PC-3 (cell line): ENCODE data around the gene PRPF19. TPM values are rescaled to one million over a fixed set of nuclear protein-coding genes. Genes with fewer than 3 reads are reported as not detected.

Source experiments
- ATAC-seq: fragments of 200-7000 bp; cut with Tn5 transposase; 2 replicates; pipeline ENCODE4 v1.9.1; 2020; ENCODE audit warnings: mild to moderate bottlenecking, moderate library complexity
- BruUV-seq: library from RNA; stranded (reverse); fragments of 400-500 nt; replicated peaks from 2 replicates; lab custom pipeline; 2021; lab: Mats Ljungman, UMichigan
- CTCF ChIA-PET: fragments of 300-600 bp; sonication (Branson Sonifier 250); formaldehyde crosslinking; loops from one replicate; lab custom pipeline; 2022; ENCODE audit warnings: antibody characterized with exemption; lab: Charles Lee
- POLR2A ChIA-PET: fragments of 300-600 bp; sonication (Branson Sonifier 250); formaldehyde crosslinking; loops from one replicate; lab custom pipeline; 2022; ENCODE audit warnings: antibody characterized with exemption; ENCODE audit not compliant: unreplicated experiment; lab: Charles Lee
- DNase-seq: peaks from one replicate; pipeline ENCODE4 v3.0.0-alpha.2; 2015
- H2AFZ ChIP-seq: fragments of 300-600 bp; sonication (generic); 2 replicates; pipeline ENCODE4 v1.6.0; 2016; ENCODE audit warnings: antibody characterized with exemption, low read length
- H3F3A ChIP-seq: fragments of 300-600 bp; sonication (generic); one replicate; pipeline ENCODE4 v1.6.0; 2017; ENCODE audit warnings: antibody characterized with exemption, low read length, control low read depth, mild to moderate bottlenecking; ENCODE audit not compliant: unreplicated experiment
- H3K27ac ChIP-seq: fragments of 300-600 bp; sonication (generic); 2 replicates; pipeline ENCODE4 v1.5.1; 2016; ENCODE audit warnings: mild to moderate bottlenecking, low read length
- H3K27me3 ChIP-seq: fragments of 300-600 bp; sonication (generic); 2 replicates; pipeline ENCODE4 v1.6.1; 2016; ENCODE audit warnings: low read length, mixed read lengths
- H3K36me3 ChIP-seq: fragments of 300-600 bp; sonication (generic); 2 replicates; pipeline ENCODE4 v1.6.1; 2016; ENCODE audit warnings: low read depth, mixed run types, low read length, mixed read lengths
- H3K4me1 ChIP-seq: fragments of 300-600 bp; sonication (generic); 2 replicates; pipeline ENCODE4 v1.5.1; 2016; ENCODE audit warnings: low read length; ENCODE audit not compliant: insufficient read depth
- H3K4me2 ChIP-seq: fragments of 300-600 bp; sonication (generic); 2 replicates; pipeline ENCODE4 v1.6.0; 2016; ENCODE audit warnings: low read length
- H3K4me3 ChIP-seq: fragments of 300-600 bp; sonication (generic); 2 replicates; pipeline ENCODE4 v1.5.1; 2016; ENCODE audit warnings: mild to moderate bottlenecking, low read length, mixed read lengths
- H3K79me2 ChIP-seq: fragments of 300-600 bp; sonication (generic); 2 replicates; pipeline ENCODE4 v1.6.1; 2017; ENCODE audit warnings: low read length, mixed read lengths
- H3K9ac ChIP-seq: fragments of 300-600 bp; sonication (generic); 2 replicates; pipeline ENCODE4 v1.6.0; 2016; ENCODE audit warnings: mild to moderate bottlenecking, low read length
- H3K9me2 ChIP-seq: fragments of 300-600 bp; sonication (generic); replicated peaks from 2 replicates; pipeline ENCODE4 v1.6.1; 2016; ENCODE audit warnings: mixed run types, low read length, mixed read lengths
- H3K9me3 ChIP-seq: fragments of 300-600 bp; sonication (generic); 2 replicates; pipeline ENCODE4 v1.6.1; 2016; ENCODE audit warnings: low read length, mixed read lengths
- H4K20me1 ChIP-seq: fragments of 300-600 bp; sonication (generic); 2 replicates; pipeline ENCODE4 v1.6.1; 2016; ENCODE audit warnings: low read length, mixed read lengths
- EZH2 ChIP-seq: fragments of 300-600 bp; sonication (generic); IDR thresholded peaks from one replicate; pipeline ENCODE4 v1.6.1; 2017; ENCODE audit warnings: antibody characterized with exemption, mild to moderate bottlenecking, low read length; ENCODE audit not compliant: unreplicated experiment
- EZH2phosphoT487 ChIP-seq: fragments of 300-600 bp; sonication (generic); IDR thresholded peaks from 2 replicates; pipeline ENCODE4 v1.6.1; 2018; ENCODE audit warnings: mild to moderate bottlenecking, antibody characterized with exemption, low read length, borderline replicate concordance
- intact Hi-C: fragments of 100-400 bp; cut with micrococcal nuclease; formaldehyde crosslinking; loops from 2 replicates; pipeline ENCODE4 v1.9.0; 2023
- total RNA-seq: library from RNA; depleted of rRNA; stranded (reverse); fragments of >200 nt; gene quantifications from 2 replicates; pipeline ENCODE4 v1.2.3, GENCODE V29; 2014
- TF ChIP-seq, protein P1 (sequence below): fragments of 300-600 bp; sonication (generic); conservative IDR thresholded peaks from 2 replicates; pipeline ENCODE4 v1.5.1; 2017; ENCODE audit warnings: antibody characterized with exemption, low read depth, mild to moderate bottlenecking, low read length

Gene PRPF19
- total RNA-seq, 1 experiment from 2014 or later = 165 TPM

DNA sequence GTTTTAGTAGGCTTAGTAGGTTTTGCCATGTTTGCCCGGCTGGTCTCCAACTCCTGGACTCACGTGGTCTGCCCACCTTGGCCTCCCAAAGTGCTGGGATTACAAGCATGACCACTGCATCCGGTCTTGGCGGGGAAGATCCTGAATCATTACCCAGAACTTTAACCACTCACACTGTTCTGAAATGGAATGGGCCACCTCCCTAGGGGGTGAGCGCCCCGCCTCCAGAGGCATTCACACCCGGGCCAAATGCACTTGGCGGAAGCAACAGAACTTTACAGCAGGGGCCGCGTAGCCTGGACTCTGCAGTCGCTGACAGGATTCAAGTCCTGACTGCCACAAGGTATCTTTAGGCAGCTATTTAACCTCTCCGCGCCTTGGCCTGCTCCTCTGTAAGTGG, 59.1 kb downstream of the PRPF19 start:
- Histone ChIP-seq H3K9me2 (no peaks in the 10 kb centered on the region), H3K79me2 (peaks cover 53% of the 10 kb centered on the region), H3K36me3 (peaks cover 28% of the 10 kb centered on the region; the same call in 1 of the 2 replicates), H3K4me3 (no peak overlapping the region), H2AFZ (no peak overlapping the region), H3K9me3 (no peaks in the 10 kb centered on the region), H4K20me1 (peaks cover 15% of the 10 kb centered on the region), H3K27ac (no peak overlapping the region), H3K27me3 (no peaks in the 10 kb centered on the region), H3K4me1 (peaks cover 20% of the 10 kb centered on the region), H3K4me2 (no peak overlapping the region), H3F3A (no peaks in the 10 kb centered on the region), H3K9ac (no peak overlapping the region)
- ChIA-PET CTCF (interaction anchor here (0.7 kb wide), 1 partner anchor 34 kb away, joined by 4 read pairs; no protein-coding TSS in a partner anchor), POLR2A (no interaction called here)
- BruUV-seq = no TSS peak
- DNase-seq (no peak), ATAC-seq (no peak)
- no peak for TF ChIP-seq EZH2
- no peak for TF ChIP-seq EZH2phosphoT487
- TF ChIP-seq, protein P1, sequence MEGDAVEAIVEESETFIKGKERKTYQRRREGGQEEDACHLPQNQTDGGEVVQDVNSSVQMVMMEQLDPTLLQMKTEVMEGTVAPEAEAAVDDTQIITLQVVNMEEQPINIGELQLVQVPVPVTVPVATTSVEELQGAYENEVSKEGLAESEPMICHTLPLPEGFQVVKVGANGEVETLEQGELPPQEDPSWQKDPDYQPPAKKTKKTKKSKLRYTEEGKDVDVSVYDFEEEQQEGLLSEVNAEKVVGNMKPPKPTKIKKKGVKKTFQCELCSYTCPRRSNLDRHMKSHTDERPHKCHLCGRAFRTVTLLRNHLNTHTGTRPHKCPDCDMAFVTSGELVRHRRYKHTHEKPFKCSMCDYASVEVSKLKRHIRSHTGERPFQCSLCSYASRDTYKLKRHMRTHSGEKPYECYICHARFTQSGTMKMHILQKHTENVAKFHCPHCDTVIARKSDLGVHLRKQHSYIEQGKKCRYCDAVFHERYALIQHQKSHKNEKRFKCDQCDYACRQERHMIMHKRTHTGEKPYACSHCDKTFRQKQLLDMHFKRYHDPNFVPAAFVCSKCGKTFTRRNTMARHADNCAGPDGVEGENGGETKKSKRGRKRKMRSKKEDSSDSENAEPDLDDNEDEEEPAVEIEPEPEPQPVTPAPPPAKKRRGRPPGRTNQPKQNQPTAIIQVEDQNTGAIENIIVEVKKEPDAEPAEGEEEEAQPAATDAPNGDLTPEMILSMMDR = no peak
- intact Hi-C loops = no loop called here

DNA sequence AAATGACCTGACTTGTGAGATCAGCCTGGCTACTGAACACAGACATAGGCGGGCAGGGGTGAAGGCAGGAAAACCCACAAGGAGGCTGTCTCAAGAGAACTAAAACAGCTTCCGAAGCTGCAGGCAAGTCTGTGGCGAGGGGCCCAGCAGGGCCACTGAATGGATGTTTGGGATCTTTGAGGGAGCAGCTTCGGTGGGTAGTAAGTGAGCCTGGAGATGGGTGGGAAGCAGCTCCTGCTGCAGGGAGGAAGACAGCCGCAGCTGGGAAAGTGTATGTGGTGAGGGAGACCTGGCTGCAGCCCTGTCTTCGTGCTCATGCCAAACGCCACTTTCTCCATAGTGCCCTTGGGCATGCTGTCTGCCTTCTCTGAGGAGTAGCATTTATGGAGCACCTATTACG, 61.0 kb downstream of the PRPF19 start:
- H4K20me1 ChIP-seq = peaks cover 15% of the 10 kb centered on the region
- H3K9ac ChIP-seq = no peak overlapping the region
- no peaks in the 10 kb centered on the region for H3K27me3 ChIP-seq
- ChIA-PET CTCF (no interaction called here), POLR2A (no interaction called here)
- H3K79me2 ChIP-seq = peaks cover 57% of the 10 kb centered on the region
- H3K9me3 ChIP-seq = no peaks in the 10 kb centered on the region
- no peaks in the 10 kb centered on the region for H3F3A ChIP-seq
- intact Hi-C loops = no loop called here
- H3K4me1 ChIP-seq = peaks cover 24% of the 10 kb centered on the region
- BruUV-seq = no TSS peak
- DNase-seq = no peak
- peak overlapping the region; percentile 92 for H3K4me2 ChIP-seq
- H3K36me3 ChIP-seq = peaks cover 20% of the 10 kb centered on the region; the same call in 1 of the 2 replicates
- ATAC-seq = no peak
- H3K27ac ChIP-seq = no peak overlapping the region
- H2AFZ ChIP-seq = no peak overlapping the region
- H3K9me2 ChIP-seq = no peaks in the 10 kb centered on the region
- H3K4me3 ChIP-seq = peak overlapping the region; percentile 92
- TF ChIP-seq EZH2 (no peak), EZH2phosphoT487 (no peak)
- TF ChIP-seq, protein P1 = no peak

- Histone ChIP-seq H3K9me3 (no peaks in the 10 kb centered on the region), H3K9me2 (no peaks in the 10 kb centered on the region), H3K4me1 (peaks cover 24% of the 10 kb centered on the region), H4K20me1 (peaks cover 15% of the 10 kb centered on the region), H2AFZ (no peak overlapping the region), H3K27me3 (no peaks in the 10 kb centered on the region), H3K36me3 (peaks cover 15% of the 10 kb centered on the region; the same call in 1 of the 2 replicates), H3K4me3 (peak overlapping the region; percentile 92), H3K79me2 (peaks cover 57% of the 10 kb centered on the region), H3K27ac (no peak overlapping the region), H3K9ac (peak overlapping the region; percentile 98; the same call in 1 of the 2 replicates), H3K4me2 (peak overlapping the region; percentile 92), H3F3A (no peaks in the 10 kb centered on the region)
- TF ChIP-seq EZH2phosphoT487 = no peak
- TF ChIP-seq, protein P1 = no peak
- no peak for TF ChIP-seq EZH2
- BruUV-seq = no TSS peak
- no peak for DNase-seq
- intact Hi-C loops = loop anchor here (1.0 kb wide), 2 partner anchors 14 to 42 kb away; no protein-coding TSS in a partner anchor
- ATAC-seq = no peak
- ChIA-PET CTCF (no interaction called here), POLR2A (no interaction called here)
These were observed 61.5 kb downstream of the PRPF19 start for GRCh38 chr11:60844870-60845221.
